Transverse colon (tissue), 4 donors: ENCODE measurements around the gene SOCS1. TPM values are rescaled to one million over a fixed set of nuclear protein-coding genes. Genes with fewer than 3 reads are reported as not detected.
A peak's percentile ranks its signal among the peaks of the same experiment; 100 is the strongest.
"Not testable (repeated sequence)": the region's sequence is repeated elsewhere in the genome, so short reads cannot be mapped to it uniquely, and the experiment has no call there.

ENCODE experiments used
- DNase-seq: peaks from one replicate; pipeline ENCODE4 v3.0.0-alpha.2; 2019
- H3K27ac ChIP-seq, 4 donors: fragments of 200-600 bp; sonication (generic); 2 replicates each; pipeline ENCODE4 v1.5.1; 2016 to 2018; ENCODE audit warnings: inconsistent platforms in 4 of 4
- H3K27me3 ChIP-seq: fragments of 200-600 bp; sonication (generic); 2 replicates; pipeline ENCODE4 v1.5.1; 2017; ENCODE audit warnings: inconsistent platforms
- H3K36me3 ChIP-seq, 4 donors: fragments of 200-600 bp; sonication (generic); 2 replicates each; pipeline ENCODE4 v1.5.1; 2017 to 2019; ENCODE audit warnings: inconsistent platforms in 4 of 4
- H3K4me1 ChIP-seq, 4 donors: fragments of 200-600 bp; sonication (generic); 2 replicates each; pipeline ENCODE4 v1.5.1; 2017 to 2020; ENCODE audit warnings: inconsistent platforms in 4 of 4
- H3K4me3 ChIP-seq, 4 donors: fragments of 200-600 bp; sonication (generic); 1 replicate in 1 of 4; 2 replicates in 3 of 4; pipeline versions ENCODE4 v1.5.1 to v1.6.1; 2017 to 2019; ENCODE audit warnings: inconsistent platforms in 4 of 4
- H3K9me3 ChIP-seq, 2 donors: fragments of 200-600 bp; sonication (generic); 2 replicates each; pipeline ENCODE4 v1.5.1; 2017 to 2019; ENCODE audit warnings: inconsistent platforms in 2 of 2
- EP300 ChIP-seq: sonication (generic); formaldehyde crosslinking; IDR thresholded peaks from one replicate; pipeline ENCODE4 v1.6.1; 2017; ENCODE audit warnings: antibody characterized with exemption, low read depth
- POLR2A ChIP-seq: fragments of 450-650 bp; IDR thresholded peaks from one replicate; pipeline ENCODE4 v1.6.1; 2016; ENCODE audit warnings: antibody characterized with exemption, mild to moderate bottlenecking, moderate library complexity
- POLR2AphosphoS5 ChIP-seq, 3 donors: sonication (generic); formaldehyde crosslinking; IDR thresholded peaks; one replicate each; pipeline ENCODE4 v1.6.1; 2016; ENCODE audit warnings: antibody characterized with exemption in 3 of 3
- WGBS, 2 donors: methylation state at CpG; one replicate each; pipeline ENCODE4 v1.1.5; 2018; ENCODE audit warnings: low coverage in 1 of 2; 5-methylcytosine and 5-hydroxymethylcytosine counted together
- in situ Hi-C, 4 donors: fragments of 200-750 bp; cut with MboI; loops; one replicate each; pipeline versions ENCODE4 v1.15.0 to v1.15.1; 2017; ENCODE audit warnings: low sequenced_read_pairs in 3 of 4, low pct_ligation_motif_present in 1 of 4, low pct_unique_long_range_greater_than_20kb in 1 of 4
- intact Hi-C: fragments of 100-400 bp; cut with DNase I; formaldehyde crosslinking; loops from one replicate; pipeline ENCODE4 v1.15.1; 2023; ENCODE audit warnings: low total_unique reads
- total RNA-seq, 4 donors: library from RNA; depleted of rRNA; stranded (reverse); fragments of >200 nt; gene quantifications; one replicate each; pipeline ENCODE4 v1.1.0, GENCODE V29; 2016
- TF ChIP-seq, protein P1 (sequence below), 5 experiments: fragments of 200-600 bp in 3 of 5; fragments of 450-650 bp in 2 of 5; sonication (generic) in 3 of 5; IDR thresholded peaks; 1 replicate in 2 of 5; 2 replicates in 3 of 5; pipeline ENCODE4 v1.5.1; 2016 to 2017; ENCODE audit warnings: antibody characterized with exemption in 5 of 5, inconsistent platforms in 3 of 5, mild to moderate bottlenecking in 2 of 5, moderate library complexity in 1 of 5

SOCS1 gene
- total RNA-seq, 4 donors from 2014 or later = 2.2 to 17.6 (median 10.8) TPM

DNA sequence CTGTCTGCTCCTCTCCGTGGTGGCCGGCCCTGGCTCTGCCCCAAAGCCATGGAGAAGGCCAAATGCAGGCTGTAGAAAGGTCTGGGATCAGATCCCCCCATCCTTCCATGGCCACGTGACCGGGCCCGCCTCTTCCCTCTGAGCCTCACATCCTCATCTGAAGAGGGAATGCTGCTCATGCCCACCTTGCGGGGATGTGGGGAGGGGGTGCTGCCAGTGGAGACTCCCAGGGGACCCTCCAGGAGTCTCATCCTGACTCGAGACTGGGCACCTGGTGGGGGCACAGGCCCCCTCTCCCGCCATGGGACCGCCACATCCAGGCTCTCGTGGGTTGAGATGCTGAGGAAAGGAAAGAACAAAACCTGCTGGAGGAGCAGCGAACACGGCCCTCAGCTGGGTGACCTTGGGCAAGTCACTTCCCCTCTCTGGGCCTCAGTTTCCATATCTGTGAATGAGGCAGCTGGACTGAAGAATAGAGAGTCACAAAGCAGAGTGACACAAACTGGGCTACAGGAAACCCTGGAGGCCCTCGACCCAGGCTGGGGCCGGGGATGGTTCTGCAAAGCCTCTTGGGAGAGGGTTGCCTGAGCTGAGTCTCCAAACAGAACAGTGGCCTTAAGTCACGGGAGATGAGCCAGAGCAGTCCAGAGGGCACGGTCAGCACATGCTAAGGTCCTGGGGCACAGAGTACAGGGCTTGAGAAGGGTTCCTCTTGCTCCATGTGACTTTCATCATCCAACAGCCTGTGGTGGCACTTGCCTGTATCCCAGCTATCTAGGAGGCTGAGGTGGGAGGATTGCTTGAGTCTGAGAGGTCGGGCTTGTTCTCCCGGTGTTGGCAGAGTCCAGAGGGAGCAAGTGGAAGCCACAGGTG, 30.1 kb downstream of the SOCS1 start:
- TF ChIP-seq POLR2A = no peak
- TF ChIP-seq EP300 = no peak
- TF ChIP-seq, protein P1, sequence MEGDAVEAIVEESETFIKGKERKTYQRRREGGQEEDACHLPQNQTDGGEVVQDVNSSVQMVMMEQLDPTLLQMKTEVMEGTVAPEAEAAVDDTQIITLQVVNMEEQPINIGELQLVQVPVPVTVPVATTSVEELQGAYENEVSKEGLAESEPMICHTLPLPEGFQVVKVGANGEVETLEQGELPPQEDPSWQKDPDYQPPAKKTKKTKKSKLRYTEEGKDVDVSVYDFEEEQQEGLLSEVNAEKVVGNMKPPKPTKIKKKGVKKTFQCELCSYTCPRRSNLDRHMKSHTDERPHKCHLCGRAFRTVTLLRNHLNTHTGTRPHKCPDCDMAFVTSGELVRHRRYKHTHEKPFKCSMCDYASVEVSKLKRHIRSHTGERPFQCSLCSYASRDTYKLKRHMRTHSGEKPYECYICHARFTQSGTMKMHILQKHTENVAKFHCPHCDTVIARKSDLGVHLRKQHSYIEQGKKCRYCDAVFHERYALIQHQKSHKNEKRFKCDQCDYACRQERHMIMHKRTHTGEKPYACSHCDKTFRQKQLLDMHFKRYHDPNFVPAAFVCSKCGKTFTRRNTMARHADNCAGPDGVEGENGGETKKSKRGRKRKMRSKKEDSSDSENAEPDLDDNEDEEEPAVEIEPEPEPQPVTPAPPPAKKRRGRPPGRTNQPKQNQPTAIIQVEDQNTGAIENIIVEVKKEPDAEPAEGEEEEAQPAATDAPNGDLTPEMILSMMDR (IDR thresholded peaks at IDR 0.05) = no peak

DNA sequence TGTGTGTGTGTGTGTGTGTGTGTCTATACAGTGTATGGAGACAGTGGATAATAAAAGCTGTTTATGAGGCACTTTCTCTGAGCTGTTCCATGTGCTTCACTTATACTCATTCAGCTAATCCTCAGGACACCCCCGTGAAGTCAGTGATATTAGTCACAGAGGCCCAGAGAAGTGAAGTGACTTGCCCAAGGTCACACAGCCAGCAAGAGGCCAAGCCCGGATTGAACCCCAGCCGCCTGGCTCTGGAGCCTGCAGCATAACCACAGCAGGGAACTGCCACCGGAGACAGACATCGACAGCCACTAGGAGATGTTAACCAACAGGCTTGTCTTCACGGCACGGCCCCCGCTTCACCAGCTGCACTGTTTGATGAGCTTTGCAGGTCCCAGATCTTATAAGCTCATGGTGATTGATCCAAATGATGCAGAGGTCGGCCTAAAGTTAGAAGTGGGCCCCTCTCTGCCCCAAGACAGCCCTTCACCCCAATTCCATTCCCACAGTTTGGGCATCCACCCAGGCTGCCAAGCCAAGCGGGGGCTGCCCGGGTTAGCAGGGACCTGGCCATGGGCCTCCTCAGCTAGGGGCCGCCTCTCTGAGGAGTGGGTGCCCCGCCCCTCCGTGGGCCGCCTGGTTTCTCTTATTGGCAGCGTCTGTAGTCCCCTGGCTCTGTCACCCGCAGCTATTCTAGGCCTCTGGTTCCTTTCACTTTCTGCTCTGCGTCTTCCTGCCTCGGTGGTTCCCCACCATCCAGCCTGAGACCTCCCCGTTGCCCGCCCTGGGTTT, 30.9 kb downstream of the SOCS1 start:
- no peak overlapping the region for H3K4me3 ChIP-seq
- no peaks in the 10 kb centered on the region for H3K36me3 ChIP-seq
- peaks cover 0 to 23% (median 4%) of the 10 kb centered on the region in 4 donors for H3K4me1 ChIP-seq
- intact Hi-C loops = no loop called here
- DNase-seq = peak; percentile 78
- peak overlapping the region; percentile 57 to 67 (median 64) for H3K27ac ChIP-seq
- WGBS, 2 donors = 52% methylated on average over 18 of the region's 21 CpGs; no CpG with 5 or more reads in 1 of the 2 donors
- in situ Hi-C loops = no loop called here
- TF ChIP-seq, protein P1 (IDR thresholded peaks at IDR 0.05) = no peak
- TF ChIP-seq EP300 (no peak), POLR2A (no peak), POLR2AphosphoS5 (IDR thresholded peaks at IDR 0.05) (no peak)
- H3K9me3 ChIP-seq = no peaks in the 10 kb centered on the region
- no peaks in the 10 kb centered on the region for H3K27me3 ChIP-seq

More for the DNA sequence above, 30.1 kb downstream of the SOCS1 start:
- no peaks in the 10 kb centered on the region for H3K36me3 ChIP-seq
- H3K4me1 ChIP-seq = peaks cover 0 to 23% (median 4%) of the 10 kb centered on the region in 4 donors
- DNase-seq = no peak
- H3K4me3 ChIP-seq = no peak overlapping the region
- in situ Hi-C loops (no loop called here), intact Hi-C loops (no loop called here)
- 74 to 80% methylated on average over 1 to 15 of the region's 18 CpGs for WGBS, 2 donors
- peak overlapping the region; percentile 57 to 67 (median 64) for H3K27ac ChIP-seq
- no peaks in the 10 kb centered on the region for H3K27me3 ChIP-seq
- no peaks in the 10 kb centered on the region for H3K9me3 ChIP-seq

DNA sequence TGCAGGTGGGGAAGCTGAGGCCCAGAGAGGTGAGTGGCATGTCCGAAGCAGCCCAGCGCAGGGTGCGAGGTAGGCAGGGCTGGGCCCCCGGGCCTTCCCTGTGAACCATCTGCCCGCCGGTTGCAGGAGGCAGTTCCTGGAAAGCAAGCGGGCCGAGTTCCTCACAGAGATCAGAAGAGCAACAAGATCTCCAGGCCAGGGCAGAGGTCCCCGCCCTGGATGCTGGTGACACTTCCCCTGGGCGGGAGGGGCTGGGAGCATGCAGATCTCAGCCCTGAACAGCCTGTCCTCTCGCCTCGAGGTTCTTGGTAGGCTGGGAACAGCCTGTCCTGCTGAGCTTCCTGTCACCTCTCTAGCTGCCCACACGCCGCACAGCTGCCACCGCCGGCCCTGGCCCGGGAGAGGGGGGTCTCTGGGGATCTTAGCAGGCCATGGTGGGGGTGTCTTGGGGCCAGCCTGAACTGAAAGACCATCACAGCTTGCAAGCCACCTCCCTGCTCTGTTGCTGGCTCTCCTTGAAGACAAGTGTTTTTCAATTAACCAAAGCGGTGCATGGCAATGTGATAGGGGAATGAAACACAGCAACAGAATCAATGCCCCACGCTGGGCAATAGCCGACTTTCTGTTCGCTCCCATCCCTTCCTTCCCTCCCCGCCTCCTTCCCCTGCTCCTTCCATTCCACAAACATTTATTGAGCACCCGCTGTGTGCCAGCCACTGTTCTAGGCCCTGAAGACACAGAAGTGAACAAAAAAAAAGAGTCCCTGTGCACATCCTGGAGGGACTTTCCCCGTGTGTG, 31.7 kb downstream of the SOCS1 start:
- intact Hi-C loops = no loop called here
- no peak overlapping the region for H3K4me3 ChIP-seq
- in situ Hi-C loops = no loop called here
- peak overlapping the region; percentile 57 to 69 (median 66) for H3K27ac ChIP-seq
- no peaks in the 10 kb centered on the region for H3K27me3 ChIP-seq
- H3K36me3 ChIP-seq = no peaks in the 10 kb centered on the region
- TF ChIP-seq POLR2AphosphoS5 (IDR thresholded peaks at IDR 0.05) (peak in 2 of 3 donors; percentile 50 to 74), EP300 (peak; percentile 96)
- TF ChIP-seq, protein P1 (IDR thresholded peaks at IDR 0.05) = no peak
- no peaks in the 10 kb centered on the region for H3K9me3 ChIP-seq
- H3K4me1 ChIP-seq = peaks cover 0 to 23% (median 4%) of the 10 kb centered on the region in 4 donors
- 40 to 58% methylated on average over 6 to 23 of the region's 24 CpGs for WGBS, 2 donors
- peak; percentile 86 for DNase-seq

DNA sequence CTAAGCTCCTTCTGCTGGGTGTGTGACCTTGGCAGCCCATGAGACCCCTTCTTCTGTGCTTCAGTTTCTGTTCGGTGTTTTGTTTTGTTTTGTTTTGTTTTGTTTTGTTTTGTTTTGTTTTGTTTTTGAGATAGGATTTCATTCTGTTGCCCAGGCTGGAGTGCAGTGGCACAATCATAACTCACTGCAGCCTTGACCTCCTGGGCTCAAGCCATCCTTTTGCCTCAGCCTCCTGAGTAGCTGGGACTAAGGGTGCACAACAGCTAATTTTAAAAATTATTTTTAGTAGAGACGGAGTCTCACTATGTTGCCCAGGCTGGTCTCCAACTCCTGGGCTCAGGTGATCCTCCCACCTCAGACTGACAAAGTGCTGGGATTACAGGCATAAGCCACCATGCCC, 35.5 kb downstream of the SOCS1 start:
- WGBS, 2 donors = 73 to 79% methylated on average over 2 of the region's 2 CpGs

More for the DNA sequence above, 35.5 kb downstream of the SOCS1 start:
- in situ Hi-C loops, H3K27ac ChIP-seq, H3K36me3 ChIP-seq, DNase-seq, intact Hi-C loops, H3K27me3 ChIP-seq, H3K4me3 ChIP-seq: not testable (repeated sequence)
- Histone ChIP-seq H3K9me3 (peaks cover 8 to 20% of the 10 kb centered on the region in 2 donors), H3K4me1 (peaks cover 0 to 23% (median 4%) of the 10 kb centered on the region in 4 donors)
